Liver (tissue), 9 donors: Measurements from ENCODE around the gene CLCN4. TPM values are rescaled to one million over a fixed set of nuclear protein-coding genes. Genes with fewer than 3 reads are reported as not detected.

ENCODE experiments used
- DNase-seq: peaks from one replicate; pipeline ENCODE4 v3.0.0-alpha.2; 2017; ENCODE audit warnings: low spot score
- H3K27ac ChIP-seq, 2 donors: one replicate each; pipeline ENCODE4 v1.7.0; 2013; ENCODE audit warnings: inconsistent platforms in 2 of 2, low read length in 2 of 2, control low read depth in 1 of 2, low read depth in 1 of 2, mild to moderate bottlenecking in 1 of 2
- H3K27me3 ChIP-seq, 4 donors: one replicate each; pipeline versions ENCODE4 v1.6.1 to v1.7.0; 2013; ENCODE audit warnings: low read length in 3 of 4, inconsistent platforms in 1 of 4, mild to moderate bottlenecking in 1 of 4, moderate library complexity in 1 of 4; ENCODE audit not compliant: control insufficient read depth in 4 of 4, insufficient read depth in 4 of 4
- H3K36me3 ChIP-seq, 4 donors: one replicate each; pipeline versions ENCODE4 v1.6.1 to v1.7.0; 2013; ENCODE audit warnings: low read length in 3 of 4, mild to moderate bottlenecking in 3 of 4, low read depth in 1 of 4, moderate library complexity in 1 of 4; ENCODE audit not compliant: control insufficient read depth in 4 of 4, insufficient read depth in 3 of 4
- H3K4me1 ChIP-seq, 4 donors: one replicate each; pipeline versions ENCODE4 v1.6.1 to v1.7.0; 2013; ENCODE audit warnings: low read length in 3 of 4, mild to moderate bottlenecking in 3 of 4, moderate library complexity in 1 of 4; ENCODE audit not compliant: control insufficient read depth in 4 of 4, insufficient read depth in 4 of 4
- H3K4me3 ChIP-seq, 3 donors: one replicate each; pipeline versions ENCODE4 v1.6.1 to v1.7.0; 2013; ENCODE audit warnings: low read length in 3 of 3, control low read depth in 1 of 3, low read depth in 1 of 3, mild to moderate bottlenecking in 1 of 3
- H3K9ac ChIP-seq, 2 donors: one replicate each; pipeline ENCODE4 v1.7.0; 2013; ENCODE audit warnings: low read length in 2 of 2, mild to moderate bottlenecking in 2 of 2, moderate library complexity in 2 of 2, control low read depth in 1 of 2, low read depth in 1 of 2
- H3K9me3 ChIP-seq, 4 donors: one replicate each; pipeline versions ENCODE4 v1.6.1 to v1.7.0; 2013; ENCODE audit warnings: low read length in 3 of 4; ENCODE audit not compliant: control insufficient read depth in 4 of 4
- ATF3 ChIP-seq: IDR thresholded peaks from 2 replicates; pipeline ENCODE4 v1.6.1; 2016; ENCODE audit warnings: antibody characterized with exemption
- EGR1 ChIP-seq, 2 donors: IDR thresholded peaks; 2 replicates each; pipeline ENCODE4 v1.6.1; 2016 to 2018; ENCODE audit warnings: antibody characterized with exemption in 2 of 2, low read depth in 2 of 2
- FOXA2 ChIP-seq: IDR thresholded peaks from 2 replicates; pipeline ENCODE4 v1.6.1; 2016; ENCODE audit warnings: antibody characterized with exemption
- GABPA ChIP-seq, 2 donors: IDR thresholded peaks in 1 of 2; conservative IDR thresholded peaks in 1 of 2; 2 replicates each; pipeline ENCODE4 v1.6.1; 2016; ENCODE audit warnings: antibody characterized with exemption in 2 of 2, mild to moderate bottlenecking in 1 of 2, moderate library complexity in 1 of 2
- JUND ChIP-seq, 2 donors: IDR thresholded peaks; 2 replicates each; pipeline ENCODE4 v1.6.1; 2016; ENCODE audit warnings: antibody characterized with exemption in 2 of 2
- MAX ChIP-seq: IDR thresholded peaks from 2 replicates; pipeline ENCODE4 v1.6.1; 2016; ENCODE audit warnings: antibody characterized with exemption
- NR2F2 ChIP-seq: IDR thresholded peaks from 2 replicates; pipeline ENCODE4 v1.6.1; 2016; ENCODE audit warnings: antibody characterized with exemption
- REST ChIP-seq: IDR thresholded peaks from 2 replicates; pipeline ENCODE4 v1.6.1; 2016; ENCODE audit warnings: antibody characterized with exemption, mild to moderate bottlenecking
- RXRA ChIP-seq, 2 donors: IDR thresholded peaks; 2 replicates each; pipeline ENCODE4 v1.6.1; 2017 to 2018; ENCODE audit warnings: antibody characterized with exemption in 2 of 2, mild to moderate bottlenecking in 1 of 2
- SP1 ChIP-seq: IDR thresholded peaks from 2 replicates; pipeline ENCODE4 v1.6.1; 2018; ENCODE audit warnings: antibody characterized with exemption, mild to moderate bottlenecking
- TAF1 ChIP-seq: conservative IDR thresholded peaks from 2 replicates; pipeline ENCODE4 v1.6.1; 2016; ENCODE audit warnings: antibody characterized with exemption, mild to moderate bottlenecking
- YY1 ChIP-seq: IDR thresholded peaks from 2 replicates; pipeline ENCODE4 v1.6.1; 2016; ENCODE audit warnings: antibody characterized with exemption, mild to moderate bottlenecking
- ZBTB33 ChIP-seq: IDR thresholded peaks from 2 replicates; pipeline ENCODE4 v1.6.1; 2016; ENCODE audit warnings: antibody characterized with exemption
- WGBS: extraction: QIAGEN DNeasy Blood & Tissue Kit; methylation state at CpG from one replicate; pipeline ENCODE4 v1.1.7; 2013; 5-methylcytosine and 5-hydroxymethylcytosine counted together
- polyA plus RNA-seq, 2 donors: library from polyadenylated mRNA; stranded (reverse) in 1 of 2; unstranded in 1 of 2; fragments of 200-250 nt in 1 of 2; fragments of >200 nt in 1 of 2; fragmentation: Nextera tagmentation in 1 of 2; extraction: Ambion mirVana in 1 of 2; gene quantifications; one replicate each; pipeline versions ENCODE4 v1.2.1 to v1.2.3, GENCODE V29; 2013 to 2015
- total RNA-seq, 2 donors: library from RNA; depleted of rRNA; stranded (reverse); fragments of >200 nt; gene quantifications; one replicate each; pipeline ENCODE4 v1.2.3, GENCODE V29; 2014
- donor health status: healthy.
- donor health status: healthy.
- donor health status: healthy.
- donor health status: healthy.
- donor health status: healthy.

Gene CLCN4
- total and polyA plus RNA-seq, 4 donors: 1.5 to 10.9 (median 4.0) TPM

- no peak for DNase-seq
- Histone ChIP-seq H3K9me3 (no peaks in the 10 kb centered on the region), H3K36me3 (peaks cover 0 to 4% (median 0%) of the 10 kb centered on the region in 4 donors), H3K27me3 (no peaks in the 10 kb centered on the region), H3K27ac (no peak overlapping the region), H3K9ac (no peak overlapping the region), H3K4me3 (no peak overlapping the region), H3K4me1 (no peaks in the 10 kb centered on the region)
- WGBS: 70% methylated on average over 4 of the region's 4 CpGs
- TF ChIP-seq NR2F2 (no peak), ATF3 (no peak), FOXA2 (no peak), YY1 (no peak), TAF1 (no peak), RXRA (IDR thresholded peaks at IDR 0.05) (no peak), GABPA (IDR thresholded peaks at IDR 0.05 in 1 of 2, conservative IDR thresholded peaks at IDR 0.05 in 1 of 2) (no peak)
Measured at GRCh38 chrX:10231461-10231860, 74.7 kb downstream of the CLCN4 start.

- Histone ChIP-seq H3K27me3 (no peaks in the 10 kb centered on the region), H3K4me3 (no peak overlapping the region), H3K9ac (no peak overlapping the region), H3K4me1 (no peaks in the 10 kb centered on the region), H3K36me3 (peaks cover 0 to 4% (median 0%) of the 10 kb centered on the region in 4 donors), H3K27ac (no peak overlapping the region), H3K9me3 (no peaks in the 10 kb centered on the region)
- no peak for DNase-seq
- WGBS: 89% methylated on average over 3 of the region's 3 CpGs
- TF ChIP-seq SP1 (no peak), ZBTB33 (no peak)
Measured at GRCh38 chrX:10233173-10233572, 76.4 kb downstream of the CLCN4 start.

GRCh38 chrX:10233696-10234095, 76.9 kb downstream of the CLCN4 start:
- no peak overlapping the region for H3K9ac ChIP-seq
- H3K36me3 ChIP-seq: peaks cover 0 to 4% (median 0%) of the 10 kb centered on the region in 4 donors
- no peaks in the 10 kb centered on the region for H3K9me3 ChIP-seq
- WGBS: 92% methylated on average over 6 of the region's 6 CpGs
- H3K27ac ChIP-seq: no peak overlapping the region
- no peak for TF ChIP-seq ZBTB33
- H3K4me1 ChIP-seq: no peaks in the 10 kb centered on the region
- H3K4me3 ChIP-seq: no peak overlapping the region
- H3K27me3 ChIP-seq: no peaks in the 10 kb centered on the region
- no peak for DNase-seq

GRCh38 chrX:10235851-10236250, 79.1 kb downstream of the CLCN4 start:
- WGBS: 93% methylated on average over 7 of the region's 7 CpGs
- H3K4me1 ChIP-seq: no peaks in the 10 kb centered on the region
- H3K36me3 ChIP-seq: peaks cover 0 to 4% (median 0%) of the 10 kb centered on the region in 4 donors
- no peak overlapping the region for H3K27ac ChIP-seq
- no peak overlapping the region for H3K4me3 ChIP-seq
- DNase-seq: no peak
- no peaks in the 10 kb centered on the region for H3K9me3 ChIP-seq
- no peaks in the 10 kb centered on the region for H3K27me3 ChIP-seq
- H3K9ac ChIP-seq: no peak overlapping the region
- no peak for TF ChIP-seq JUND (IDR thresholded peaks at IDR 0.05)
- no peak for TF ChIP-seq FOXA2
- TF ChIP-seq MAX: no peak
- TF ChIP-seq GABPA (IDR thresholded peaks at IDR 0.05 in 1 of 2, conservative IDR thresholded peaks at IDR 0.05 in 1 of 2): no peak
- no peak for TF ChIP-seq REST
- no peak for TF ChIP-seq EGR1 (IDR thresholded peaks at IDR 0.05; ENCODE audit: low read depth in 2 of 2)
- no peak for TF ChIP-seq ZBTB33
- TF ChIP-seq NR2F2: no peak
